Muscle of back (tissue), 11 donors: Measurements from ENCODE around the gene DOCK3. TPM values are rescaled to one million over a fixed set of nuclear protein-coding genes. Genes with fewer than 3 reads are reported as not detected.
"Not testable (repeated sequence)": the region's sequence is repeated elsewhere in the genome, so short reads cannot be mapped to it uniquely, and the experiment has no call there.

Experiments
- DNase-seq, 3 donors: peaks; one replicate each; pipeline versions ENCODE4 v3.0.0 to v3.0.0-alpha.2; 2013
- polyA plus RNA-seq, 10 donors: library from polyadenylated mRNA; unstranded; fragments of 120-200 nt; gene quantifications; one replicate each; pipeline ENCODE4 v1.2.1, GENCODE V29; 2013; ENCODE audit not compliant: insufficient read length in 10 of 10

The DOCK3 gene
- polyA plus RNA-seq, 10 donors: 0.07 to 0.76 (median 0.22) TPM

GRCh38 chr3:50675179-50676030 lies 678 bp downstream of the DOCK3 start:
- no peak for DNase-seq

GRCh38 chr3:50676031-50676705 lies 1.4 kb downstream of the DOCK3 start:
- no peak for DNase-seq

GRCh38 chr3:50687127-50687751 lies 12.5 kb downstream of the DOCK3 start:
- DNase-seq: no peak

GRCh38 chr3:50687916-50688315 lies 13.2 kb downstream of the DOCK3 start:
- no peak for DNase-seq

GRCh38 chr3:50688602-50689001 lies 13.9 kb downstream of the DOCK3 start:
- DNase-seq: not testable (repeated sequence)

- no peak for DNase-seq
Measured at GRCh38 chr3:50689558-50689957, 14.8 kb downstream of the DOCK3 start.

- no peak for DNase-seq
Measured at GRCh38 chr3:50695031-50695430, 20.3 kb downstream of the DOCK3 start.

- DNase-seq: no peak
Measured at GRCh38 chr3:50696276-50696675, 21.5 kb downstream of the DOCK3 start.

GRCh38 chr3:50698269-50698668 lies 23.5 kb downstream of the DOCK3 start:
- no peak for DNase-seq

GRCh38 chr3:50708620-50709019 lies 33.9 kb downstream of the DOCK3 start:
- DNase-seq: no peak

GRCh38 chr3:50714946-50715345 lies 40.2 kb downstream of the DOCK3 start:
- DNase-seq: peak; percentile 5 to 54 (median 30)

GRCh38 chr3:50724831-50725230 lies 50.1 kb downstream of the DOCK3 start:
- no peak for DNase-seq

GRCh38 chr3:50734985-50735384 lies 60.3 kb downstream of the DOCK3 start:
- no peak for DNase-seq

- no peak for DNase-seq
Measured at GRCh38 chr3:50737193-50737905, 62.6 kb downstream of the DOCK3 start.

GRCh38 chr3:50737906-50738598 lies 63.3 kb downstream of the DOCK3 start:
- no peak for DNase-seq

GRCh38 chr3:50743643-50744042 lies 68.9 kb downstream of the DOCK3 start:
- DNase-seq: no peak

- no peak for DNase-seq
Measured at GRCh38 chr3:50749822-50750221, 75.1 kb downstream of the DOCK3 start.

GRCh38 chr3:50759015-50759414 lies 84.3 kb downstream of the DOCK3 start:
- no peak for DNase-seq

- DNase-seq: no peak
Measured at GRCh38 chr3:50777680-50778079, 103.0 kb downstream of the DOCK3 start.

GRCh38 chr3:50781766-50782165 lies 107.0 kb downstream of the DOCK3 start:
- DNase-seq: not testable (repeated sequence)

- no peak for DNase-seq
Measured at GRCh38 chr3:50786631-50787030, 111.9 kb downstream of the DOCK3 start.
